Neural cell (in vitro differentiated cells): ENCODE measurements around the gene ADAMTS6. TPM values are rescaled to one million over a fixed set of nuclear protein-coding genes. Genes with fewer than 3 reads are reported as not detected.

Experiments used
- H2AFZ ChIP-seq: fragments of 200-600, 300-800 bp; sonication (generic), shearing (Covaris generic); 2 replicates; pipeline ENCODE4 v1.6.0; 2014; ENCODE audit warnings: low read depth, mild to moderate bottlenecking, antibody characterized with exemption, low read length, moderate library complexity
- H3F3A ChIP-seq: fragments of 200-600 bp; shearing (Covaris generic); 2 replicates; pipeline ENCODE4 v1.6.1; 2016; ENCODE audit warnings: mild to moderate bottlenecking, moderate library complexity, mixed read lengths, antibody characterized with exemption, low read length; ENCODE audit not compliant: insufficient read depth, poor library complexity, severe bottlenecking
- H3K27ac ChIP-seq: fragments of 200-600, 300-800 bp; sonication (generic), shearing (Covaris generic); 2 replicates; pipeline ENCODE4 v1.5.1; 2014; ENCODE audit warnings: mild to moderate bottlenecking, low read length, moderate library complexity
- H3K27me3 ChIP-seq: fragments of 300-800, 200-600 bp; sonication (generic), shearing (Covaris generic); 2 replicates; pipeline ENCODE4 v1.6.0; 2014; ENCODE audit warnings: mild to moderate bottlenecking, low read depth, low read length, moderate library complexity; ENCODE audit not compliant: insufficient read depth
- H3K36me3 ChIP-seq: fragments of 300-800, 200-600 bp; sonication (generic), shearing (Covaris generic); 2 replicates; pipeline ENCODE4 v1.5.1; 2014; ENCODE audit warnings: mild to moderate bottlenecking, antibody characterized with exemption, low read length, moderate library complexity; ENCODE audit not compliant: insufficient read depth
- H3K4me2 ChIP-seq: fragments of 300-800, 200-600 bp; sonication (generic), shearing (Covaris generic); 2 replicates; pipeline ENCODE4 v1.6.0; 2014; ENCODE audit warnings: mild to moderate bottlenecking, low read length
- H3K4me3 ChIP-seq: fragments of 300-800, 200-600 bp; sonication (generic), shearing (Covaris generic); 2 replicates; pipeline ENCODE4 v1.5.1; 2014; ENCODE audit warnings: mild to moderate bottlenecking, low read length, moderate library complexity
- H3K79me2 ChIP-seq: fragments of 200-600 bp; shearing (Covaris generic); replicated peaks from 2 replicates; pipeline ENCODE4 v1.6.0; 2014; ENCODE audit warnings: mild to moderate bottlenecking, low read length, moderate library complexity; ENCODE audit not compliant: insufficient read depth
- H3K9ac ChIP-seq: fragments of 300-800, 200-600 bp; sonication (generic), shearing (Covaris generic); 2 replicates; pipeline ENCODE4 v1.6.1; 2016; ENCODE audit warnings: mild to moderate bottlenecking, low read length, mixed read lengths
- H3K9me2 ChIP-seq: fragments of 200-600 bp; shearing (Covaris generic); 2 replicates; pipeline ENCODE4 v1.6.1; 2016; ENCODE audit warnings: mild to moderate bottlenecking, low read length, mixed read lengths; ENCODE audit not compliant: insufficient read depth
- H3K9me3 ChIP-seq: fragments of 200-600, 300-800 bp; sonication (generic), shearing (Covaris generic); 2 replicates; pipeline ENCODE4 v1.6.1; 2016; ENCODE audit warnings: mild to moderate bottlenecking, mixed run types, low read length, moderate library complexity, mixed read lengths
- H4K20me1 ChIP-seq: fragments of 200-600 bp; shearing (Covaris generic); 2 replicates; pipeline ENCODE4 v1.6.1; 2016; ENCODE audit warnings: mild to moderate bottlenecking, mixed run types; ENCODE audit not compliant: insufficient read depth
- CTCF ChIP-seq: fragments of 450-650 bp; IDR thresholded peaks from 2 replicates; pipeline ENCODE4 v1.5.1; 2014; ENCODE audit warnings: antibody characterized with exemption, mild to moderate bottlenecking, moderate library complexity; ENCODE audit not compliant: poor library complexity, severe bottlenecking
- EP300 ChIP-seq: fragments of 450-650 bp; conservative IDR thresholded peaks from 2 replicates; pipeline ENCODE4 v1.6.1; 2014; ENCODE audit warnings: antibody characterized with exemption, mild to moderate bottlenecking, moderate library complexity; ENCODE audit not compliant: poor library complexity, severe bottlenecking
- EZH2 ChIP-seq: fragments of 200-600, 300-800 bp; shearing (Covaris generic), sonication (generic); IDR thresholded peaks from 2 replicates; pipeline ENCODE4 v1.6.1; 2014; ENCODE audit warnings: antibody characterized with exemption, low read length, borderline replicate concordance, mild to moderate bottlenecking; ENCODE audit not compliant: insufficient read depth, poor library complexity, severe bottlenecking
- MXI1 ChIP-seq: fragments of 450-650 bp; conservative IDR thresholded peaks from 2 replicates; pipeline ENCODE4 v1.6.1; 2014; ENCODE audit warnings: antibody characterized with exemption, mild to moderate bottlenecking; ENCODE audit not compliant: poor library complexity, severe bottlenecking
- POLR2AphosphoS5 ChIP-seq: IDR thresholded peaks from 2 replicates; pipeline ENCODE4 v1.6.1; 2012
- RAD21 ChIP-seq: fragments of 450-650 bp; conservative IDR thresholded peaks from 2 replicates; pipeline ENCODE4 v1.6.1; 2014; ENCODE audit warnings: antibody characterized with exemption, mild to moderate bottlenecking, moderate library complexity
- SMC3 ChIP-seq: fragments of 450-650 bp; conservative IDR thresholded peaks from 2 replicates; pipeline ENCODE4 v1.6.1; 2014; ENCODE audit warnings: antibody characterized with exemption, mild to moderate bottlenecking, moderate library complexity; ENCODE audit not compliant: poor library complexity
- TAF1 ChIP-seq: IDR thresholded peaks from 2 replicates; pipeline ENCODE4 v1.6.1; 2012; ENCODE audit warnings: low read depth
- polyA plus RNA-seq: library from polyadenylated mRNA; depleted of rRNA; stranded (reverse); fragments of >200 nt; gene quantifications from 2 replicates; pipeline ENCODE4 v1.2.3, GENCODE V29; 2014
- TF ChIP-seq, protein P1 (sequence below): IDR thresholded peaks from 2 replicates; pipeline ENCODE4 v1.6.1; 2012; ENCODE audit warnings: borderline replicate concordance

The ADAMTS6 gene
- polyA plus RNA-seq, 1 donor from 2014 or later, result 0.58 TPM

- Histone ChIP-seq H3F3A (no peaks in the 10 kb centered on the region), H3K4me3 (no peak overlapping the region), H4K20me1 (no peaks in the 10 kb centered on the region), H3K27ac (no peak overlapping the region), H2AFZ (no peak overlapping the region), H3K79me2 (no peaks in the 10 kb centered on the region), H3K4me2 (no peak overlapping the region), H3K9me2 (no peaks in the 10 kb centered on the region), H3K9me3 (no peaks in the 10 kb centered on the region), H3K9ac (no peak overlapping the region), H3K36me3 (no peaks in the 10 kb centered on the region), H3K27me3 (no peaks in the 10 kb centered on the region)
- TF ChIP-seq, protein P1, sequence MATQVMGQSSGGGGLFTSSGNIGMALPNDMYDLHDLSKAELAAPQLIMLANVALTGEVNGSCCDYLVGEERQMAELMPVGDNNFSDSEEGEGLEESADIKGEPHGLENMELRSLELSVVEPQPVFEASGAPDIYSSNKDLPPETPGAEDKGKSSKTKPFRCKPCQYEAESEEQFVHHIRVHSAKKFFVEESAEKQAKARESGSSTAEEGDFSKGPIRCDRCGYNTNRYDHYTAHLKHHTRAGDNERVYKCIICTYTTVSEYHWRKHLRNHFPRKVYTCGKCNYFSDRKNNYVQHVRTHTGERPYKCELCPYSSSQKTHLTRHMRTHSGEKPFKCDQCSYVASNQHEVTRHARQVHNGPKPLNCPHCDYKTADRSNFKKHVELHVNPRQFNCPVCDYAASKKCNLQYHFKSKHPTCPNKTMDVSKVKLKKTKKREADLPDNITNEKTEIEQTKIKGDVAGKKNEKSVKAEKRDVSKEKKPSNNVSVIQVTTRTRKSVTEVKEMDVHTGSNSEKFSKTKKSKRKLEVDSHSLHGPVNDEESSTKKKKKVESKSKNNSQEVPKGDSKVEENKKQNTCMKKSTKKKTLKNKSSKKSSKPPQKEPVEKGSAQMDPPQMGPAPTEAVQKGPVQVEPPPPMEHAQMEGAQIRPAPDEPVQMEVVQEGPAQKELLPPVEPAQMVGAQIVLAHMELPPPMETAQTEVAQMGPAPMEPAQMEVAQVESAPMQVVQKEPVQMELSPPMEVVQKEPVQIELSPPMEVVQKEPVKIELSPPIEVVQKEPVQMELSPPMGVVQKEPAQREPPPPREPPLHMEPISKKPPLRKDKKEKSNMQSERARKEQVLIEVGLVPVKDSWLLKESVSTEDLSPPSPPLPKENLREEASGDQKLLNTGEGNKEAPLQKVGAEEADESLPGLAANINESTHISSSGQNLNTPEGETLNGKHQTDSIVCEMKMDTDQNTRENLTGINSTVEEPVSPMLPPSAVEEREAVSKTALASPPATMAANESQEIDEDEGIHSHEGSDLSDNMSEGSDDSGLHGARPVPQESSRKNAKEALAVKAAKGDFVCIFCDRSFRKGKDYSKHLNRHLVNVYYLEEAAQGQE, result no peak
- TF ChIP-seq POLR2AphosphoS5, result no peak
- TF ChIP-seq SMC3, result no peak
- no peak for TF ChIP-seq MXI1
- TF ChIP-seq CTCF, result no peak
- no peak for TF ChIP-seq EP300
- no peak for TF ChIP-seq EZH2
- TF ChIP-seq RAD21, result no peak
- TF ChIP-seq TAF1, result no peak
Observed at GRCh38 chr5:65356274-65356673, 125.4 kb downstream of the ADAMTS6 start.

GRCh38 chr5:65355301-65355700 lies 126.4 kb downstream of the ADAMTS6 start:
- no peaks in the 10 kb centered on the region for H3K9me2 ChIP-seq
- H3K27ac ChIP-seq, result no peak overlapping the region
- H3F3A ChIP-seq, result no peaks in the 10 kb centered on the region
- H3K4me2 ChIP-seq, result no peak overlapping the region
- no peaks in the 10 kb centered on the region for H4K20me1 ChIP-seq
- H3K79me2 ChIP-seq, result no peaks in the 10 kb centered on the region
- no peaks in the 10 kb centered on the region for H3K27me3 ChIP-seq
- no peak overlapping the region for H3K9ac ChIP-seq
- H2AFZ ChIP-seq, result no peak overlapping the region
- TF ChIP-seq SMC3 (no peak), EP300 (no peak), EZH2 (no peak), RAD21 (no peak), CTCF (no peak), MXI1 (no peak), POLR2AphosphoS5 (no peak), TAF1 (no peak)
- TF ChIP-seq, protein P1, result no peak
- no peak overlapping the region for H3K4me3 ChIP-seq
- no peaks in the 10 kb centered on the region for H3K36me3 ChIP-seq
- no peaks in the 10 kb centered on the region for H3K9me3 ChIP-seq
